H9 (cell line): ENCODE data around the gene NEGR1. TPM values are rescaled to one million over a fixed set of nuclear protein-coding genes. Genes with fewer than 3 reads are reported as not detected.

Source experiments
- DNase-seq: peaks from one replicate; pipeline ENCODE4 v3.0.0-alpha.2; 2017
- H2AFZ ChIP-seq: one replicate; pipeline ENCODE4 v1.6.1; 2013; ENCODE audit warnings: mild to moderate bottlenecking, low read length, control low read depth, moderate library complexity
- H2AK5ac ChIP-seq: 2 replicates; pipeline ENCODE4 v1.6.1; 2013; ENCODE audit warnings: low read length, control low read depth, mixed read lengths; ENCODE audit not compliant: insufficient read length
- H2BK120ac ChIP-seq: one replicate; pipeline ENCODE4 v1.6.1; 2013; ENCODE audit warnings: low read depth, mild to moderate bottlenecking, low read length, control low read depth, inconsistent platforms; ENCODE audit not compliant: poor library complexity, severe bottlenecking
- H2BK12ac ChIP-seq: 2 replicates; pipeline ENCODE4 v1.6.1; 2013; ENCODE audit warnings: low read length, control low read depth, mixed read lengths, low read depth; ENCODE audit not compliant: insufficient read length
- H2BK15ac ChIP-seq: 2 replicates; pipeline ENCODE4 v1.6.1; 2013; ENCODE audit warnings: low read depth, low read length, control low read depth
- H2BK20ac ChIP-seq: one replicate; pipeline ENCODE4 v1.6.1; 2013; ENCODE audit warnings: low read depth, mild to moderate bottlenecking, low read length, control low read depth, inconsistent platforms; ENCODE audit not compliant: poor library complexity, severe bottlenecking
- H2BK5ac ChIP-seq: 2 replicates; pipeline ENCODE4 v1.6.1; 2013; ENCODE audit warnings: low read length, control low read depth, mixed read lengths; ENCODE audit not compliant: insufficient read length
- H3K14ac ChIP-seq: 2 replicates; pipeline ENCODE4 v1.6.1; 2013; ENCODE audit warnings: low read length, control low read depth; ENCODE audit not compliant: insufficient read depth
- H3K18ac ChIP-seq: 2 replicates; pipeline ENCODE4 v1.6.1; 2013; ENCODE audit warnings: low read depth, mild to moderate bottlenecking, mixed read lengths, low read length, control low read depth; ENCODE audit not compliant: insufficient read length
- H3K23ac ChIP-seq: 2 replicates; pipeline ENCODE4 v1.6.1; 2013; ENCODE audit warnings: low read length, control low read depth, mixed read lengths, low read depth; ENCODE audit not compliant: insufficient read length
- H3K23me2 ChIP-seq: 2 replicates; pipeline ENCODE4 v1.6.1; 2013; ENCODE audit warnings: low read depth, mild to moderate bottlenecking, mixed read lengths, low read length, control low read depth; ENCODE audit not compliant: insufficient read length, poor library complexity, severe bottlenecking
- H3K27ac ChIP-seq: 2 replicates; pipeline ENCODE4 v1.5.1; 2013; ENCODE audit warnings: low read length, control low read depth, mixed read lengths, low read depth; ENCODE audit not compliant: insufficient read length
- H3K27me3 ChIP-seq: 2 replicates; pipeline ENCODE4 v1.6.1; 2013; ENCODE audit warnings: low read length, control low read depth, inconsistent platforms; ENCODE audit not compliant: insufficient read depth
- H3K4ac ChIP-seq: 2 replicates; pipeline ENCODE4 v1.6.1; 2013; ENCODE audit warnings: low read depth, mild to moderate bottlenecking, control low read depth, inconsistent platforms, low read length, moderate library complexity
- H3K4me1 ChIP-seq: 2 replicates; pipeline ENCODE4 v1.6.1; 2013; ENCODE audit warnings: low read length, control low read depth, inconsistent platforms; ENCODE audit not compliant: insufficient read depth
- H3K4me2 ChIP-seq: 2 replicates; pipeline ENCODE4 v1.6.1; 2013; ENCODE audit warnings: low read length, control low read depth, mixed read lengths; ENCODE audit not compliant: insufficient read length, insufficient read depth
- H3K56ac ChIP-seq: 2 replicates; pipeline ENCODE4 v1.6.1; 2013; ENCODE audit warnings: low read depth, mild to moderate bottlenecking, mixed read lengths, low read length, control low read depth; ENCODE audit not compliant: insufficient read length
- H3K79me1 ChIP-seq: 2 replicates; pipeline ENCODE4 v1.6.1; 2013; ENCODE audit warnings: low read depth, mild to moderate bottlenecking, moderate library complexity, low read length, control low read depth, inconsistent platforms; ENCODE audit not compliant: insufficient read depth, poor library complexity, severe bottlenecking
- H3K79me2 ChIP-seq: 2 replicates; pipeline ENCODE4 v1.6.1; 2013; ENCODE audit warnings: low read length, control low read depth, inconsistent platforms; ENCODE audit not compliant: insufficient read depth
- H3K9ac ChIP-seq: 2 replicates; pipeline ENCODE4 v1.6.1; 2013; ENCODE audit warnings: low read length, control low read depth, mixed read lengths; ENCODE audit not compliant: insufficient read length; ENCODE audit errors: extremely low read depth
- H3K9me3 ChIP-seq: one replicate; pipeline ENCODE4 v1.6.1; 2013; ENCODE audit warnings: low read depth, low read length, inconsistent platforms; ENCODE audit not compliant: control insufficient read depth
- H3T11ph ChIP-seq: one replicate; pipeline ENCODE4 v1.6.1; 2013; ENCODE audit warnings: mild to moderate bottlenecking, low read length, control low read depth, inconsistent platforms
- H4K20me1 ChIP-seq: one replicate; pipeline ENCODE4 v1.6.1; 2013; ENCODE audit not compliant: control insufficient read depth, insufficient read length, insufficient read depth
- H4K5ac ChIP-seq: 2 replicates; pipeline ENCODE4 v1.6.1; 2013; ENCODE audit warnings: low read depth, mild to moderate bottlenecking, mixed read lengths, low read length, control low read depth; ENCODE audit not compliant: insufficient read length
- H4K8ac ChIP-seq: replicated peaks from 2 replicates; pipeline ENCODE4 v1.6.1; 2013; ENCODE audit warnings: low read length, control low read depth, mixed read lengths, low read depth; ENCODE audit not compliant: insufficient read length
- H4K91ac ChIP-seq: 2 replicates; pipeline ENCODE4 v1.6.1; 2013; ENCODE audit warnings: low read depth, mild to moderate bottlenecking, moderate library complexity, mixed read lengths, low read length, control low read depth; ENCODE audit not compliant: insufficient read length
- H3K27ac Mint-ChIP-seq, 3 experiments: 2 replicates in 2 of 3; 3 replicates in 1 of 3; pipeline ENCODE4 v1.8.0; 2020 to 2021; ENCODE audit warnings: mixed read lengths in 3 of 3, mild to moderate bottlenecking in 1 of 3, moderate library complexity in 1 of 3
- H3K27me3 Mint-ChIP-seq: 2 replicates; pipeline ENCODE4 v1.8.0; 2021; ENCODE audit warnings: low read depth, mild to moderate bottlenecking, moderate library complexity, mixed read lengths
- H3K36me3 Mint-ChIP-seq, 3 experiments: 2 replicates in 2 of 3; 3 replicates in 1 of 3; pipeline ENCODE4 v1.8.0; 2020 to 2021; ENCODE audit warnings: low read depth in 3 of 3, mixed read lengths in 3 of 3; ENCODE audit not compliant: insufficient read depth in 1 of 3
- H3K4me1 Mint-ChIP-seq, 2 experiments: 2 replicates each; pipeline ENCODE4 v1.8.0; 2020; ENCODE audit warnings: mixed read lengths in 2 of 2
- H3K4me3 Mint-ChIP-seq, 2 experiments: 2 replicates in 1 of 2; 3 replicates in 1 of 2; pipeline ENCODE4 v1.8.0; 2020 to 2021; ENCODE audit warnings: mild to moderate bottlenecking in 2 of 2, mixed read lengths in 2 of 2, moderate library complexity in 1 of 2
- H3K9me3 Mint-ChIP-seq, 2 experiments: 2 replicates in 1 of 2; 3 replicates in 1 of 2; pipeline ENCODE4 v1.8.0; 2020; ENCODE audit warnings: mild to moderate bottlenecking in 2 of 2, mixed read lengths in 2 of 2, moderate library complexity in 1 of 2
- WGBS: extraction: QIAGEN DNeasy Blood & Tissue Kit; methylation state at CpG from one replicate; pipeline ENCODE4 v1.1.7; 2013; ENCODE audit warnings: missing lambda C conversion rate, low lambda C conversion rate, mixed read lengths; ENCODE audit not compliant: insufficient read length; ENCODE audit errors: extremely low coverage; 5-methylcytosine and 5-hydroxymethylcytosine counted together
- total RNA-seq: library from RNA; stranded (reverse); gene quantifications from 2 replicates; pipeline ENCODE4 v1.2.1, GENCODE V29; 2021
- TF ChIP-seq, protein P1 (sequence below): fragments of 200-600 bp; sonication (generic); conservative IDR thresholded peaks from 3 replicates; pipeline ENCODE4 v1.8.0; 2021; ENCODE audit warnings: antibody characterized with exemption, mild to moderate bottlenecking

NEGR1 gene
- total RNA-seq, 1 experiment from 2014 or later: 0.13 TPM

DNA sequence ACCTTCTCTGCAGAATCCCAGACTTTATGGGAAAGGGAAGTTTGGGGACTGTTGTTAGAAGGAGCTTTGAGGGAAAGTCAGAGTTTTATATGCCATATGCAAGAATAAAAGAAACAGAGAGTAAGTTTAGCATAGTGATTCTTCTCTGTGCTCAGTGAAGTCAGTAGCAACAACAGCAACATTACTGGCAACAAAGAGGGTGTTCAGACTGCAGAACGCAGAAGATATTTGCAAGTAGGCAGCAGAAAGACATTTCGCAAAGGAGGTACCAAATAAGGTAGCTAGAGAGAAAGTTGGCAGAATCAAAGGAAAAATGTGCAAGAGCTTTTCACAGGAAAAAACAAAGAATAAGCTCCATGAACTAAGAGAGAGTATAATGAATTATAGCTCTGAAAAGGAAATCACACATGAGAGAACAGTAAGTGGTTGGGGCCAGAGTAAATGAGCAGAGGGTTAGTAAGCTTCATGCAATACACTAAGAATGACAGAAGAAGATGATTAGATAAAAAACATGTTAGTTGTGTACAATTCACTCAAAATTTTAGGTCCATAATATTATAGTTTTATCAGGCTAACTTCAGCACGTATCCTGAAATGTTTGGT, 98.1 kb downstream of the NEGR1 start:
- Histone ChIP-seq H3K4me1 (no peaks in the 10 kb centered on the region), H3T11ph (no peak overlapping the region), H4K8ac (no peak overlapping the region), H2BK5ac (no peak overlapping the region), H2AFZ (no peak overlapping the region), H2BK120ac (no peak overlapping the region), H2BK12ac (no peak overlapping the region), H3K9me3 (no peaks in the 10 kb centered on the region), H3K4ac (no peak overlapping the region), H3K79me2 (no peaks in the 10 kb centered on the region), H3K14ac (no peak overlapping the region), H3K56ac (no peak overlapping the region), H2AK5ac (no peak overlapping the region), H3K23me2 (no peaks in the 10 kb centered on the region), H3K18ac (no peak overlapping the region), H2BK20ac (no peak overlapping the region), H4K5ac (no peak overlapping the region), H2BK15ac (no peak overlapping the region), H3K9ac (no peak overlapping the region), H3K4me2 (no peak overlapping the region), H4K20me1 (no peaks in the 10 kb centered on the region), H3K23ac (no peak overlapping the region), H3K79me1 (no peaks in the 10 kb centered on the region), H3K27ac (no peak overlapping the region), H3K27me3 (no peaks in the 10 kb centered on the region), H4K91ac (no peak overlapping the region)
- Mint-ChIP-seq H3K4me3 (no peak overlapping the region), H3K4me1 (peaks cover 4 to 8% of the 10 kb centered on the region in 2 experiments), H3K27ac (no peak overlapping the region), H3K36me3 (no peaks in the 10 kb centered on the region), H3K27me3 (no peaks in the 10 kb centered on the region), H3K9me3 (no peaks in the 10 kb centered on the region)
- no CpG with 5 or more reads among the region's 3 CpGs for WGBS
- no peak for DNase-seq
- TF ChIP-seq, protein P1, sequence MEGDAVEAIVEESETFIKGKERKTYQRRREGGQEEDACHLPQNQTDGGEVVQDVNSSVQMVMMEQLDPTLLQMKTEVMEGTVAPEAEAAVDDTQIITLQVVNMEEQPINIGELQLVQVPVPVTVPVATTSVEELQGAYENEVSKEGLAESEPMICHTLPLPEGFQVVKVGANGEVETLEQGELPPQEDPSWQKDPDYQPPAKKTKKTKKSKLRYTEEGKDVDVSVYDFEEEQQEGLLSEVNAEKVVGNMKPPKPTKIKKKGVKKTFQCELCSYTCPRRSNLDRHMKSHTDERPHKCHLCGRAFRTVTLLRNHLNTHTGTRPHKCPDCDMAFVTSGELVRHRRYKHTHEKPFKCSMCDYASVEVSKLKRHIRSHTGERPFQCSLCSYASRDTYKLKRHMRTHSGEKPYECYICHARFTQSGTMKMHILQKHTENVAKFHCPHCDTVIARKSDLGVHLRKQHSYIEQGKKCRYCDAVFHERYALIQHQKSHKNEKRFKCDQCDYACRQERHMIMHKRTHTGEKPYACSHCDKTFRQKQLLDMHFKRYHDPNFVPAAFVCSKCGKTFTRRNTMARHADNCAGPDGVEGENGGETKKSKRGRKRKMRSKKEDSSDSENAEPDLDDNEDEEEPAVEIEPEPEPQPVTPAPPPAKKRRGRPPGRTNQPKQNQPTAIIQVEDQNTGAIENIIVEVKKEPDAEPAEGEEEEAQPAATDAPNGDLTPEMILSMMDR: no peak
